Endometrial microvascular endothelial cells (primary cell): ENCODE results near the gene POLR2B. TPM values are rescaled to one million over a fixed set of nuclear protein-coding genes. Genes with fewer than 3 reads are reported as not detected.
"Not testable (repeated sequence)": the region's sequence is repeated elsewhere in the genome, so short reads cannot be mapped to it uniquely, and the experiment has no call there.

Source experiments
- in situ Hi-C: cut with HindIII; loops from 2 replicates; pipeline ENCODE4 v1.10.0; 2017; ENCODE audit warnings: low sequenced_read_pairs, low pct_unique_long_range_greater_than_20kb; ENCODE audit errors: inconsistent ontology term
- total RNA-seq: library from RNA; depleted of rRNA; stranded (reverse); fragments of >200 nt; gene quantifications from one replicate; pipeline ENCODE4 v1.2.3, GENCODE V29; 2015; ENCODE audit errors: inconsistent ontology term

The POLR2B gene
- total RNA-seq = 90.5 TPM

- in situ Hi-C loops = no loop called here
Measured at GRCh38 chr4:56978750-56979303, at the start of gene POLR2B. Gene POLR2B, plus strand, starts transcription at chr4:56978896. Its CDS starts 90 bp downstream, at chr4:56978986.

GRCh38 chr4:56930638-56931037 lies 48.1 kb upstream of the POLR2B start:
- in situ Hi-C loops = no loop called here

GRCh38 chr4:56931924-56932323 lies 46.8 kb upstream of the POLR2B start:
- in situ Hi-C loops = no loop called here

GRCh38 chr4:56937262-56937661 lies 41.4 kb upstream of the POLR2B start:
- in situ Hi-C loops = no loop called here

- in situ Hi-C loops = not testable (repeated sequence)
Measured at GRCh38 chr4:56939826-56940225, 38.9 kb upstream of the POLR2B start.

GRCh38 chr4:56940403-56940802 lies 38.3 kb upstream of the POLR2B start:
- in situ Hi-C loops = no loop called here

- in situ Hi-C loops = no loop called here
Measured at GRCh38 chr4:56940971-56941370, 37.7 kb upstream of the POLR2B start.

GRCh38 chr4:56941403-56941802 lies 37.3 kb upstream of the POLR2B start:
- in situ Hi-C loops = no loop called here

GRCh38 chr4:56953680-56954520 lies 24.8 kb upstream of the POLR2B start:
- in situ Hi-C loops = no loop called here

GRCh38 chr4:56958111-56958517 lies 20.6 kb upstream of the POLR2B start:
- in situ Hi-C loops = no loop called here

- in situ Hi-C loops = no loop called here
Measured at GRCh38 chr4:56959100-56959499, 19.6 kb upstream of the POLR2B start.

- in situ Hi-C loops = no loop called here
Measured at GRCh38 chr4:56961107-56961500, 17.6 kb upstream of the POLR2B start.

- in situ Hi-C loops = no loop called here
Measured at GRCh38 chr4:56971383-56971782, 7.3 kb upstream of the POLR2B start.

GRCh38 chr4:56972389-56972788 lies 6.3 kb upstream of the POLR2B start:
- in situ Hi-C loops = no loop called here

- in situ Hi-C loops = no loop called here
Measured at GRCh38 chr4:56972809-56973208, 5.9 kb upstream of the POLR2B start.

- in situ Hi-C loops = no loop called here
Measured at GRCh38 chr4:56973336-56973735, 5.4 kb upstream of the POLR2B start.

- in situ Hi-C loops = no loop called here
Measured at GRCh38 chr4:56976283-56976836, 2.3 kb upstream of the POLR2B start.

- in situ Hi-C loops = no loop called here
Measured at GRCh38 chr4:56976837-56977320, 1.8 kb upstream of the POLR2B start.

GRCh38 chr4:56977321-56978012 lies 1.2 kb upstream of the POLR2B start, which contains the start of gene NOA1:
Gene NOA1, minus strand, starts transcription at chr4:56977606. Its CDS starts 21 bp downstream, at chr4:56977585.
- in situ Hi-C loops = no loop called here
